DMS53 (cell line): ENCODE measurements around the gene FLT4.
A peak's percentile ranks its signal among the peaks of the same experiment; 100 is the strongest.

Experiments used
- DNase-seq: peaks from one replicate; lab custom pipeline; 2025; lab: John Stamatoyannopoulos, UW

Gene FLT4

GRCh38 chr5:180625791-180626660, 23.4 kb downstream of the FLT4 start:
- DNase-seq, result no peak

DNA sequence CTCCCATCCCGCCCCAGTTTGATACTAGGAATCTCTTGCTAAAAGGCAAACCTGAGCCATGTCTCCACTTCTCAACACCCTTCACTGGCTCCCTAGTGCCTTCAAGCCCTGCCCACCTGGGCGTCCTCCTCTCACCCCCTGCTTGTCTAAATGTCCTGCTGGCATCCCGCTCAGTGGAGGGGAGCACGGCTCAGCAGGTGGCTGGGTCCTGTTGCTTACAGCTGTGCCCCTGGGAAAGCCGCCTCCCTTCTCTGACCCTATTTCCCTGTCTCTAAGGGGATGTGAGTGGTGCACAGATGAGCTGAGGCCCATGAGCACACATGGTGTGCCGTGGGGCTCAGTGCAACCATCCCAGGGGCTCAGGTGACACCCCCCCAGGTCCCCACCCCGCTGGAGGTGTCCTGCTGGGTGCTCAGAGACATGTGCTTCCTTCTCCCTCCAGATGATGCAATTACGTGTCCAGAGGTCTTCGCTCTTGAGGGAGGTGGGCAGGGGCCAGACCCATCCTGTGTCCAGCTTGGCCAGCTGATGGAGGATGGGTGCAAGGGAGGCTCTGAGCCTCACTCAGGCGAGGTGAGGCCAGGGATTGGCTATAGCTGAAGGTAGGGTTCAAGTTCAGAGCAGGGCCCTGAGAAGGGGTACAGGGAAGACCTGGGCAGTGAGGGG, 24.1 kb downstream of the FLT4 start:
- no peak for DNase-seq

DNA sequence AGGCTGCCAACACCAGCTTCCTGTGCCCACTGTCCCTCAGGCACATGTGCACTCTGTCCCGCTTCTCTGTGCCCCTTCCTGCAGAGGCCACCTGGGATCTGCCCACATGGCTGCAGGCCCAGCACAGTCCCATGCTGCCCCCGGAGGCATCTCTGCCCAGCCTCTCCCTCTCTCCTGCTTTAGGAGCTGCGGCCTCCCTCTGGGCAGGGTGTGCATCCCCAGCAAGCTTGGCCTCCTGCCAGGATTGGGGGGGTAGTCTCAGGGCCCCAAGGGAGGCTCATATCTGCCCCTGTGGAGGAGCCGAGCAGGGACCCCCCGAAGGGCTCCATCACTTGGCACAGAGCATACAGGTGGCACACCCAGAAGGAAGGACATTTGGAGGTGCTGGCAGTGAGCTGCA, 24.8 kb downstream of the FLT4 start:
- DNase-seq, result no peak

GRCh38 chr5:180623844-180624243, 25.6 kb downstream of the FLT4 start:
- DNase-seq, result no peak

DNA sequence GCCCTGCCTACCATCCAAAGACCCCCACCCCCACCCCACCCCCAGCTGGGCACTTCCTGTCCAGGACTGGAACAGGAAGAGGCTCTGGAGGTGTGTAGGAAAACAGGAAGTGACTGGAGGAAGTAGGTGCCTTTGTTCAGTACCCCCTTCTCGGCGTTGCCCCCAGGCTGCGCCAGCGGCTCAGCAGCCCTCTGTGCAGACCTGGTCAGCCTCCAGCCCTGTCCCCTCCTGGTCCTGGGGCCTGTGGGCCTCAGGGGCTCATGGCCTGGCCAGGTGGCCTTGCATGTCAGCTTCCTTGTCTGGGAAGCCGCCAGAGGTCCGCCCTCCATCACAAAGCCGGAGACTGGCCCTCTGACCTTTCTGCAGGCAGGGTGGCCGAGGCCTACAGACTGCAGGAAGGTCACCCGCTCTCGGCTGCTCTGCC, 26.0 kb downstream of the FLT4 start:
- DNase-seq, result no peak

GRCh38 chr5:180622910-180623309, 26.5 kb downstream of the FLT4 start:
- DNase-seq, result no peak

DNA sequence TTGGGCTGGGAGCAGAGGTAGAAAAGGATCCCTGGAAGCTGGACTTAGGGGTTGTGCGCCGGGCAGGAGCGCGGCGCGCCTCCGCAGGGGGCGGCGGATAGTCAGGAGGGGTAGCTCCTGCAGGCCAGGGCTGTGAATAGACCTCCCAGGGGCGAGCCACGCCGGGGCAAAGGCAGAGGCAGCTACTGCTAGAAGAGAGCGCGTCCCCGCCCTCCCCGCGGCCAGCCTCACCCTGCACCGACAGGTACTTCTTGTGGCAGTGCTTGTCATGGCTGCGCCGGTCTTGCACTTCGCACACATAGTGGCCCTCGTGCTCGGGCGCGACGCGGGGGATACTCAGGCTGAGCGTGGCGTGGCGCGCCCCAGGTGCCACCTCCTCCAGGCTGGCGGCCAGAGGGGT, 28.1 kb downstream of the FLT4 start:
- DNase-seq, result no peak

DNA sequence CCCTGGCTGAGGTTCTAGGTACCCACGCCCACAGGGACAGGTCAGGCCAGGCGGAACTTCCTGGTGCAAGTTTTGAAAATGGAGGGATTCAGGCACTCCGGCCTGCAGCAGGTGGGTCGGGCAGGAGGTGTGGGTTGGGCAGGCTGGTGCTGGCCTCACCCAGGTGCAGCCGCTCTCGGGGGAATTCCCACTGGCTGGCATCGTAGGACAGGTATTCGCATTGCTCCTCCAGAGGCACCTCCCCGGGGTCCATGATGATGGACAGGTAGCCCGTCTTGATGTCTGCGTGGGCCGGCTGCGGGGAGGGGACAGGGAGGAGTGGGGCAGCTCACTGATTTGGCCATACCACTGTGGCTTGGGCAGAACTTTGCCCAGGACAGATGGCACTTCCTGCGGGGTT, 29.4 kb downstream of the FLT4 start:
- DNase-seq, result no peak

DNA sequence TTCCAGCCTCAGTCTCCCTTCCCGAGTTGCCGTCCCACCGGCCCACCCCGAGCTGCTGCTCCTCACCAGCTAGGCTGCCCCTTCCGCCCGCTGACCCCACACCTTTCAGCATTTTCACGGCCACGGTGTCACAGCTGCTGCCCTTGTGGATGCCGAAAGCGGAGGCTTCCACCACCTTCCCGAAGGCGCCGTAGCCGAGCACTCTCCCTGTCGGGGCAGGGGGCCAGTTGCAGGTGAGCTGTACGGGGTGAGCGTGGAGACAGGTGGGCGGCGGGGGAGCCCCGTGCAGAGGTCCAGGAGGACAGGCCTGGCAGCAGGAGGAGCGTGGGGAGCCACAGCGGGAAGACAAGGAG, 29.9 kb downstream of the FLT4 start:
- DNase-seq, result no peak

GRCh38 chr5:180618829-180619562, 30.4 kb downstream of the FLT4 start:
- no peak for DNase-seq

DNA sequence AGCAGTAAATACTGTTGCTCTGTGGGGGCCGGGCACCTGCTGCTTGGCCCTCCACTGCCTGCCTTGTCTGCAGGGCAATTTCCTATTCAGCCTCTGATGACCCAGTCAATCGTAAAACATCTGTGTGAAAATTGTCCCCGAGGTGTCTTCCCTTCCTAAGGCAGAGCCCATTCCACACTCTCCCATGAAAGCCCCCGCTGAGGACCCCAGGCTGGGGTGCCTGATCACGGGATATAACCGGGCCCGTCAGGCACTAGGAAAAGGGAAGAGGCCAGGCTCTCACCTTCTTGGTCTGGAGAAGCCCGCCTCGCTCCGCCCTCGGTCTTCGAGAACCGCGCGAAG, 30.9 kb downstream of the FLT4 start:
- no peak for DNase-seq

DNA sequence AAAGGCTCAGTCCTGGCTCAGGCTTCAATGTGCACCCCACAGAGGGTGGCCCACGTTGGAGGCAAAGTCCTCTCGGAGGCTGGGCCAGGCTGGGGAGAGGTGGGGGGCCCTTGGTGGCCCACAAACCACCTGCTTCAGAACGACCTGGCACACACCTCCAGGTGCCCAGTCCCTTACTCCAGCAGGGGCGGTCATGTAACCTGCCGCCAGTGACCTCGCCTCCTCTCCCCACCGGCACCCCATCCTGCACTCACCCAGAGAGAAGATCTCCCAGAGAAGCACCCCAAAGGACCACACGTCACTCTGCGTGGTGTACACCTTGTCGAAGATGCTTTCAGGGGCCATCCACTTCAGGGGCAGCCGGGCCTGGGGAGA, 35.6 kb downstream of the FLT4 start:
- no peak for DNase-seq

GRCh38 chr5:180613188-180613813, 36.1 kb downstream of the FLT4 start:
- no peak for DNase-seq

DNA sequence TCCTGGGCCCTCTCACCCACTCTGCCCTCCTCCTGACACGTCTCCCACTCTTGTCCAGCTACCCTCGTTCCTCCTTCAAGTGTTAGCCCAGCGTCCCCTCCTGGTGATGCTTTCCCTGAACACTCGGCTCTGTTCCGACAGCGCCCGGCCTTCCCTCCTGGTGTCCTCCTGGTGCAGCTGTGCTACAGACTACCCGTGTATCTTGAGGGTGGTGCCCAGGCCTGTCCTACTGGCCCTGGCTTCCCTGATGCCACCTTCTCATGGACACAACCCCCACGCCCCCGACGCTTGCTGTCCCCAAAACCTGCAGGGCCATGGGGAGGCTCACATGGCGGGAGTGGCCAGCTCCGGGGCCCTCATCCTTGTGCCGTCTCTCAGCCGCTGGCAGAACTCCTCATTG, 36.7 kb downstream of the FLT4 start:
- DNase-seq, result no peak

DNA sequence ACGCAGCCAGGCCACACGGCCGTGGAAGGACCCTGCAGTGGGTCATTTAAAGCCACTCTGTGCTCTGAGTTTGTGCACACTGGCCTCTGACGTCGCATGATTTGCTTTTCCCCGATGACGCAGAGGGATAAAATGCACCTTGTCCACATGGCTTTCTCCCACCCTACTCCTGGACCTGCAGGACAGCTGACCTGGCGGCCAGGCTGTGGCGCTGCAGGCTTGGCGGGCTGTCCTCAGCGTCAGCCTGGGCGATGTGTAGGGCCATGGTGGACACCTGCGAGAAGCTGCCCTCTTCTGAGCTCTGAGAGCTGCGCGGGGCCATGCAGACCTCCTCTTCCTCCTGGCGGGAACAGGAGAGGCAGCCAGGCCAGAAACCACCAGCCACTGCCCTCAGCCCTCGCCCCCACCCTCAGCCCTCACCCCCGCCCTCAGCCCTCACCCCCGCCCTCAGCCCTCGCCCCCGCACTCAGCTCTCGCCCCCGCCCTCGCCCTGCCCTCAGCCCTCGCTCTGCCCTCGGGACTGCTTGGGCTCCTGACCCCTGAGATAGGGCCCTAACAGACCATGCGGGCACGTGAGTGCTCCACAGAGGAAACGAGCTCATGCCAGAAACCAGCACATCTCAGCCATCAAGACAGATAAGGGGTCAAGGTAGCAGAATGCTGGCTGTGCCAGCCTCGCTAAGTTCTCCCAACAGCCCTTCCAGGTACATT, 38.1 kb downstream of the FLT4 start:
- DNase-seq, result peak; percentile 86

DNA sequence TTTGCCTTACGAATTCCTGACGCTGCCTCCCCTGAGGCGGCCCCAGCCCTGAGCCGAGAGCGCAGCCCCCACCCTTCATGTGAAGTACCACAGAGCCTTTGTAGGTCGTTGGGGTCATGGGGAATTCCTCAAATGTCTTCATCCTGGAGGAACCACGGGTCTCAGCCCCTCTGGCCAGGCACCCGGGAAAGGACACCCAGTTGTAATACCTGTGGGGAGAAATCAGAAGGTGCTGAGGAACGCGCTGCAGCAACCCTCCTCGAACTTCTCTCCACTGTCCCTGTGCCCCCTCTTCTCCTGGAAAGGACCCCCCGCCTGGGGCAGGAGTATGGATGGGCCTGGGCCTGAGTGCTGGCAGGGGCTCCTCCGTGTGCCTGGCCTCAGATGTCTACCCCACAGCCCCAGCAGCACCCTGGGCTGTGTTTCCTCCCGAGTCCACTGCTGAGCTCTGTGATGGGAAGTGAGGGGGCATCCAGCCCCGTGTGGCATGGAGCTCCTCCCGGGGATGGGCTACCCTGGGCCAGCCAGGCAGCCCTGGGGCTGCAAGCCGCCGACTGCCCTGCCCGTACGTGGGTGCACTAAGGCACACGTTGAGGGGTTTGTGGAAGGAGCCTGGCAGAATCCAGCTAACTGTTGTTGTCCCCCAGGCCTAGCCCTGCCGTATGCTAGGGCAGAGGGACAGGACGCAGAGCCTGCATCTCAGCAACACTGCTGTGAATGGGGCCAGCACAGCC, 39.4 kb downstream of the FLT4 start:
- no peak for DNase-seq

- no peak for DNase-seq
Measured at GRCh38 chr5:180609386-180609785, 40.0 kb downstream of the FLT4 start.

DNA sequence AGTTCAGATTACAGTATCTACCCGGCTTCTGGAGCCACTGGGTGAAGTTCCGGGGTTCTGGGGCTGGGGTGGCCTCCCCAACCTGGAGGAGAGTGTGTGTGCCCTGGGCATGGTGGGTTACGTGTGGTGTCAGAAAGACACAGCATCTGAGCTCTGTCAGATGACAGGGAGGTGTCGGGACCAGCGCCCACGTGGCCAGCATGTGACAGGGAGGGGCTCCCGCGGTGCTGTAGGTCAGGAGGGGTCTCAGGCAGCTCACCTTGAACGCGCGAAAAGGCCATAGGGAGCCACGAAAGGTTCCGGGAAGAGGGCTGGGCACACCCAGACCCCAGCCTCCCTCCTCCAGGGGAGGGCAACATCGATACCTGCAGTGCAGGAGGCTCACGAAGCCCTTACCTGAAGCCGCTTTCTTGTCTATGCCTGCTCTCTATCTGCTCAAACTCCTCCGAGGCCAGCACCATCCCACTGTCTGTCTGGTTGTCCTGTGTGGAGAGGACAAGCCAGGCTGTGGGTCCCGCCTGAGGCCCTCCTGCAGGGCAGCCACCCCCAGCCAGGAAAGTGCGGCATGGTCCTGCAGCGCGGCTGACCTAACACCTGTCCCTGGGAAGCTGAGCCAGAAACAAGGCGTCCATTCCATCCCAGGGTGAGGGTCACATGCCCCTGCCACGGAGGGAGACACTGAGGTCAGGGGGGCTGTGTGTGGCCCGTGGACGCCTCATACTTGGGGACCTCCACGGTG, 40.7 kb downstream of the FLT4 start:
- no peak for DNase-seq

DNA sequence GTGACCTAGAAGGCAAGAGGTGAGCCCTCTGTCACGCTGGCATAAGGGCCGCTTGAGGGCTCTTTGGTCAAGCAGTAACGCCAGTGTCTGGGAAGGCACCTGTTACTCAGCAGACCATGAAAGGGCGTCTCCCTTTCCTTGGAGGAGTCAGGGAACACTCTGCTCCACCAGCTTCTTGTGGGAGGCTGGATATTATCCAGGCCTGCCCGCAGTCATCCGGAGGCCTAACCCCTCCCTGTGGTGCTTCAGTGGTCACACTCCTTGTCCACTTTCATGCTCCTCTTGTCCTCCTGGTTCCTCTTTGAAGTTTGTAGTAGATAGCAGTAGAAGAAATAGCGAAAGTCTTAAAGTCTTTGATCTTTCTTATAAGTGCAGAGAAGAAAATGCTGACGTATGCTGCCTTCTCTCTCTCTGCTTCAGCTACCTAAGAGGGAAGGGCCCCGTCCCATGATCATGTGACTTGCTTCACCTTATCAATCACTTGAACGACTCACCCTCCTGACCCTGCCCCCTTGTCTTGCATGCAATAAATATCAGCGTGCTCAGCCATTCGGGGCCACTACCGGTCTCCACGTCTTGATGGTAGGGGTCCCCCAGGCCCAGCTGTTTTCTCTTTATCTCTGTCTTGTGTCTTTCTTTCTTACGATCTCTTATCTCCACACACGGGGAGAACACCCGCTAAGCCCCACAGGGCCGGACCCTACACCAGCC, 41.4 kb downstream of the FLT4 start:
- DNase-seq, result no peak

- no peak for DNase-seq
Measured at GRCh38 chr5:180606215-180606785, 43.1 kb downstream of the FLT4 start.
